H1 (cell line): ENCODE results near the gene HLX. TPM values are rescaled to one million over a fixed set of nuclear protein-coding genes. Genes with fewer than 3 reads are reported as not detected.

Experiments
- BACH1 ChIP-seq: IDR thresholded peaks from 2 replicates; pipeline ENCODE4 v1.6.1; 2012; ENCODE audit warnings: low read length, improper control_type of control experiment
- BCL11A ChIP-seq, 2 experiments: IDR thresholded peaks; one replicate each; pipeline ENCODE4 v1.6.1; 2011; ENCODE audit warnings: low read depth in 2 of 2, low read length in 2 of 2, mild to moderate bottlenecking in 2 of 2
- CHD2 ChIP-seq: IDR thresholded peaks from 2 replicates; pipeline ENCODE4 v1.6.1; 2012; ENCODE audit warnings: low read length, improper control_type of control experiment
- EZH2 ChIP-seq: fragments of 200-600 bp; sonication (generic); IDR thresholded peaks from 2 replicates; pipeline ENCODE4 v1.7.1; 2012; ENCODE audit warnings: low read depth, mild to moderate bottlenecking, moderate library complexity, low read length, inconsistent platforms; ENCODE audit not compliant: severe bottlenecking
- GTF2F1 ChIP-seq: IDR thresholded peaks from 2 replicates; pipeline ENCODE4 v1.6.1; 2012; ENCODE audit warnings: low read depth, low read length, improper control_type of control experiment, borderline replicate concordance
- JUN ChIP-seq: IDR thresholded peaks from 2 replicates; pipeline ENCODE4 v1.6.1; 2011; ENCODE audit warnings: low read depth, mild to moderate bottlenecking, improper control_type of control experiment, low read length
- KDM5A ChIP-seq: fragments of 200-600 bp; IDR thresholded peaks from 2 replicates; pipeline ENCODE4 v1.7.1; 2012; ENCODE audit warnings: mild to moderate bottlenecking, low read length, inconsistent platforms, mixed read lengths
- NRF1 ChIP-seq: IDR thresholded peaks from 2 replicates; pipeline ENCODE4 v1.6.1; 2011; ENCODE audit warnings: mild to moderate bottlenecking, low read depth, low read length, improper control_type of control experiment
- PHF8 ChIP-seq: fragments of 200-600 bp; sonication (generic); conservative IDR thresholded peaks from 2 replicates; pipeline ENCODE4 v1.7.1; 2012; ENCODE audit warnings: low read depth, mild to moderate bottlenecking, inconsistent platforms, low read length, moderate library complexity
- POLR2A ChIP-seq, 2 experiments: IDR thresholded peaks; 1 replicate in 1 of 2; 2 replicates in 1 of 2; pipeline ENCODE4 v1.6.1; 2011; ENCODE audit warnings: low read depth in 2 of 2, low read length in 2 of 2, mild to moderate bottlenecking in 2 of 2; ENCODE audit errors: control extremely low read depth in 1 of 2
- POU5F1 ChIP-seq: IDR thresholded peaks from 2 replicates; pipeline ENCODE4 v1.6.1; 2011; ENCODE audit warnings: low read depth, mild to moderate bottlenecking, low read length, moderate library complexity
- RFX5 ChIP-seq: IDR thresholded peaks from 2 replicates; pipeline ENCODE4 v1.6.1; 2011; ENCODE audit warnings: low read depth, low read length, improper control_type of control experiment, borderline replicate concordance
- RNF2 ChIP-seq: fragments of 200-900, 300-1000 bp; sonication (generic); IDR thresholded peaks from 2 replicates; pipeline ENCODE4 v1.7.1; 2016; ENCODE audit warnings: borderline replicate concordance, low read depth, mild to moderate bottlenecking, antibody characterized with exemption, low read length; ENCODE audit not compliant: poor library complexity, severe bottlenecking; ENCODE audit errors: missing control alignments
- SAP30 ChIP-seq: fragments of 300-600 bp; sonication (generic); IDR thresholded peaks from 2 replicates; pipeline ENCODE4 v1.7.1; 2012; ENCODE audit warnings: low read length, moderate library complexity, mild to moderate bottlenecking, inconsistent platforms; ENCODE audit not compliant: insufficient read depth, insufficient replicate concordance
- SIN3A ChIP-seq, 2 experiments: IDR thresholded peaks in 1 of 2; conservative IDR thresholded peaks in 1 of 2; 2 replicates each; pipeline ENCODE4 v1.6.1; 2011 to 2012; ENCODE audit warnings: low read length in 2 of 2, improper control_type of control experiment in 1 of 2, low read depth in 1 of 2, mild to moderate bottlenecking in 1 of 2
- SIX5 ChIP-seq: IDR thresholded peaks from 2 replicates; pipeline ENCODE4 v1.6.1; 2011; ENCODE audit warnings: mild to moderate bottlenecking, low read depth, low read length
- SP1 ChIP-seq: IDR thresholded peaks from 2 replicates; pipeline ENCODE4 v1.6.1; 2011; ENCODE audit warnings: low read depth, low read length
- SRF ChIP-seq: IDR thresholded peaks from 2 replicates; pipeline ENCODE4 v1.6.1; 2011; ENCODE audit warnings: mild to moderate bottlenecking, low read depth, low read length, moderate library complexity
- SUZ12 ChIP-seq: fragments of 200-600 bp; sonication (generic); IDR thresholded peaks from 2 replicates; pipeline ENCODE4 v1.6.1; 2012; ENCODE audit warnings: mild to moderate bottlenecking, inconsistent platforms, low read length, moderate library complexity, mixed read lengths
- polyA plus RNA-seq, 7 experiments: library from polyadenylated mRNA; depleted of rRNA in 3 of 7; stranded (reverse) in 5 of 7; unstranded in 2 of 7; fragments of >200 nt in 5 of 7; fragments of 200-250 nt in 2 of 7; gene quantifications; 1 replicate in 5 of 7; 2 replicates in 1 of 7; 4 replicates in 1 of 7; pipeline versions ENCODE4 v1.2.1 to v1.2.3, GENCODE V29; 2011 to 2013; ENCODE audit warnings: missing spikeins in 2 of 7, mixed read lengths in 2 of 7
- total RNA-seq: library from RNA; stranded (reverse); fragmentation: NEBNext Ultra II Directional; extraction: Animal tissue kit (Norgen Biotek cat#: 25700); gene quantifications from 2 replicates; pipeline ENCODE4 v1.2.1, GENCODE V29; 2021
- TF ChIP-seq, protein P1 (sequence below): IDR thresholded peaks from 2 replicates; pipeline ENCODE4 v1.6.1; 2011; ENCODE audit warnings: low read depth, mild to moderate bottlenecking, low read length; ENCODE audit not compliant: insufficient read depth
- TF ChIP-seq, protein P2 (sequence below): IDR thresholded peaks from 2 replicates; pipeline ENCODE4 v1.6.1; 2011; ENCODE audit warnings: low read length, improper control_type of control experiment

HLX gene
- total and polyA plus RNA-seq, 2 of the 8 experiments (the other 6 are each of a cell fraction or from before 2014, with no cell fraction given): 0.11 to 0.30 TPM

DNA sequence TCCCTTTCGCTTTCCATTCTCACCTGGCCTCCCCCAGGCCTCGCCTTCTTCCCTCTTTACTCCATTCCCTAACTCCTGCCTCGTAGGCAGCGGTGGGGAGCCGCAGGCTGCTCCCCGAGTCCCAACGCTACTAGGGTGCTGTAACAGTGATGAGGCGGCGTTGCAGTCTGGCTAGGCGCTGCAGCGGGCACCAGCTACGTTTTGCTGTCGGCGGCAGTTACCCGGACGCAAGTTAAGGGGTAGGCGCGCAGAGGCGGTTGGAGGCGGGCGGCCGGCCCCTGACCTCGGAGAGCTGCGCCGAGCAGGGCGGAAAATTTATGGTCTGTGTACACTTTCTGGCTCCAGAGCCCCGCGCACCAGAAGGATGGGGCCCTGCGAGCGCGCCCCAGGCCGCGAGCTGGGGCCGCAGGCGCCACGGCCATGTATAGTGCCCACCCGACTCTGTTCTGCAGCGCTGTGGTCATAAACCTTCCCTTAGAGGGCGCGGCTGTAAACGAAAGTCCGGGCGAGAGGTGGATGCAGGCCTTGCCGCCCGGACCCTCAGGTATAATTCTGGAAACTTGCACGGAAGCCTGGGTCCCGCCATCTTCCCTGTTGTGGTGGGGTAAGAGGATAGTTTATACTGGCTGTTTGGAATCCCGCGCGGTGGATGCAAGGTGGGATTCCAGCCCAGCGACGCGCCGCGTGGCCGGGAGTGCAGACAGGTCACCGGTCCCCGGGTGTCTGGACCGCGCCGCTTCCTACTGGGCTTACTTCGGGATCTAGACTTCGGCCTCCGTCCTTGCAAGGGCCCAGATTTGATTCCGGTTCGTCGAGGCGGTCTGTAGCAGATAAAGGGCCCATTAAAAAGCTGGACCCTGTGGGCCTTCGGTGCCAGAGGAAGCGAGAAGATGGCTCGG lies 15.0 kb downstream of the HLX start (continued):
- TF ChIP-seq SP1 (no peak), GTF2F1 (no peak), EZH2 (peak; percentile 93), SUZ12 (peak; percentile 96), CHD2 (no peak), POU5F1 (no peak), SIX5 (no peak), RNF2 (peak; percentile 94), PHF8 (0 out of 2 replicates have a peak, but pooled peaks have one; percentile 27), RFX5 (no peak), SRF (no peak), JUN (no peak), SIN3A (conservative IDR thresholded peaks at IDR 0.05 in 1 of 2, IDR thresholded peaks at IDR 0.05 in 1 of 2; ENCODE audit: low read depth in 1 of 2, low read length in 2 of 2) (no peak), KDM5A (no peak), BACH1 (no peak), SAP30 (no peak), NRF1 (no peak), POLR2A (IDR thresholded peaks at IDR 0.05; ENCODE audit: control extremely low read depth in 1 of 2, low read depth in 2 of 2, low read length in 2 of 2) (no peak), BCL11A (IDR thresholded peaks at IDR 0.05; ENCODE audit: low read depth in 2 of 2, low read length in 2 of 2) (no peak)
- TF ChIP-seq, protein P1, sequence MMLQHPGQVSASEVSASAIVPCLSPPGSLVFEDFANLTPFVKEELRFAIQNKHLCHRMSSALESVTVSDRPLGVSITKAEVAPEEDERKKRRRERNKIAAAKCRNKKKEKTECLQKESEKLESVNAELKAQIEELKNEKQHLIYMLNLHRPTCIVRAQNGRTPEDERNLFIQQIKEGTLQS: no peak
- TF ChIP-seq, protein P2, sequence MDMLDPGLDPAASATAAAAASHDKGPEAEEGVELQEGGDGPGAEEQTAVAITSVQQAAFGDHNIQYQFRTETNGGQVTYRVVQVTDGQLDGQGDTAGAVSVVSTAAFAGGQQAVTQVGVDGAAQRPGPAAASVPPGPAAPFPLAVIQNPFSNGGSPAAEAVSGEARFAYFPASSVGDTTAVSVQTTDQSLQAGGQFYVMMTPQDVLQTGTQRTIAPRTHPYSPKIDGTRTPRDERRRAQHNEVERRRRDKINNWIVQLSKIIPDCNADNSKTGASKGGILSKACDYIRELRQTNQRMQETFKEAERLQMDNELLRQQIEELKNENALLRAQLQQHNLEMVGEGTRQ: no peak
